ENCODE measurements around the gene BCL2L15. TPM values are rescaled to one million over a fixed set of nuclear protein-coding genes. Genes with fewer than 3 reads are reported as not detected.

Gene BCL2L15
- total and polyA plus RNA-seq, 4 donors = 0.04 to 0.70 (median 0.11) TPM

- Histone ChIP-seq H3K36me3 (ENCODE audit: control insufficient read depth in 4 of 4, insufficient read depth in 3 of 4, low read depth in 1 of 4, low read length in 3 of 4) (no peaks in the 10 kb centered on the region), H3K9me3 (ENCODE audit: control insufficient read depth in 4 of 4, low read length in 3 of 4) (no peaks in the 10 kb centered on the region), H3K9ac (ENCODE audit: low read depth in 1 of 2, low read length in 2 of 2) (no peak overlapping the region), H3K4me1 (ENCODE audit: control insufficient read depth in 4 of 4, insufficient read depth in 4 of 4, low read length in 3 of 4) (no peaks in the 10 kb centered on the region), H3K27ac (ENCODE audit: low read depth in 1 of 2, low read length in 2 of 2) (no peak overlapping the region), H3K27me3 (ENCODE audit: control insufficient read depth in 4 of 4, insufficient read depth in 4 of 4, low read length in 3 of 4) (no peaks in the 10 kb centered on the region), H3K4me3 (ENCODE audit: low read depth in 1 of 3, low read length in 3 of 3) (no peak overlapping the region)
- DNase-seq (ENCODE audit: low spot score) = no peak
- TF ChIP-seq CTCF (IDR thresholded peaks at IDR 0.05; ENCODE audit: low read depth, low read length, missing input control) = no peak
- TF ChIP-seq, protein P1, sequence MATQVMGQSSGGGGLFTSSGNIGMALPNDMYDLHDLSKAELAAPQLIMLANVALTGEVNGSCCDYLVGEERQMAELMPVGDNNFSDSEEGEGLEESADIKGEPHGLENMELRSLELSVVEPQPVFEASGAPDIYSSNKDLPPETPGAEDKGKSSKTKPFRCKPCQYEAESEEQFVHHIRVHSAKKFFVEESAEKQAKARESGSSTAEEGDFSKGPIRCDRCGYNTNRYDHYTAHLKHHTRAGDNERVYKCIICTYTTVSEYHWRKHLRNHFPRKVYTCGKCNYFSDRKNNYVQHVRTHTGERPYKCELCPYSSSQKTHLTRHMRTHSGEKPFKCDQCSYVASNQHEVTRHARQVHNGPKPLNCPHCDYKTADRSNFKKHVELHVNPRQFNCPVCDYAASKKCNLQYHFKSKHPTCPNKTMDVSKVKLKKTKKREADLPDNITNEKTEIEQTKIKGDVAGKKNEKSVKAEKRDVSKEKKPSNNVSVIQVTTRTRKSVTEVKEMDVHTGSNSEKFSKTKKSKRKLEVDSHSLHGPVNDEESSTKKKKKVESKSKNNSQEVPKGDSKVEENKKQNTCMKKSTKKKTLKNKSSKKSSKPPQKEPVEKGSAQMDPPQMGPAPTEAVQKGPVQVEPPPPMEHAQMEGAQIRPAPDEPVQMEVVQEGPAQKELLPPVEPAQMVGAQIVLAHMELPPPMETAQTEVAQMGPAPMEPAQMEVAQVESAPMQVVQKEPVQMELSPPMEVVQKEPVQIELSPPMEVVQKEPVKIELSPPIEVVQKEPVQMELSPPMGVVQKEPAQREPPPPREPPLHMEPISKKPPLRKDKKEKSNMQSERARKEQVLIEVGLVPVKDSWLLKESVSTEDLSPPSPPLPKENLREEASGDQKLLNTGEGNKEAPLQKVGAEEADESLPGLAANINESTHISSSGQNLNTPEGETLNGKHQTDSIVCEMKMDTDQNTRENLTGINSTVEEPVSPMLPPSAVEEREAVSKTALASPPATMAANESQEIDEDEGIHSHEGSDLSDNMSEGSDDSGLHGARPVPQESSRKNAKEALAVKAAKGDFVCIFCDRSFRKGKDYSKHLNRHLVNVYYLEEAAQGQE (IDR thresholded peaks at IDR 0.05) = no peak
- TF ChIP-seq JUND (IDR thresholded peaks at IDR 0.05) = no peak
- no peak for TF ChIP-seq TAF1 (conservative IDR thresholded peaks at IDR 0.05)
- TF ChIP-seq HNF4G (IDR thresholded peaks at IDR 0.05) = no peak
- no peak for TF ChIP-seq HNF4A (conservative IDR thresholded peaks at IDR 0.05)
- no peak for TF ChIP-seq FOXA2 (IDR thresholded peaks at IDR 0.05)
- no peak for TF ChIP-seq NR2F2 (IDR thresholded peaks at IDR 0.05)
- no peak for TF ChIP-seq YY1 (IDR thresholded peaks at IDR 0.05)
- TF ChIP-seq FOXA1 (IDR thresholded peaks at IDR 0.05) = no peak
- TF ChIP-seq EGR1 (IDR thresholded peaks at IDR 0.05; ENCODE audit: low read depth in 2 of 2) = no peak
- TF ChIP-seq GABPA (IDR thresholded peaks at IDR 0.05 in 1 of 2, conservative IDR thresholded peaks at IDR 0.05 in 1 of 2) = no peak
- TF ChIP-seq RAD21 (IDR thresholded peaks at IDR 0.05) = no peak
- TF ChIP-seq RXRA (IDR thresholded peaks at IDR 0.05) = no peak
- TF ChIP-seq, protein P2, sequence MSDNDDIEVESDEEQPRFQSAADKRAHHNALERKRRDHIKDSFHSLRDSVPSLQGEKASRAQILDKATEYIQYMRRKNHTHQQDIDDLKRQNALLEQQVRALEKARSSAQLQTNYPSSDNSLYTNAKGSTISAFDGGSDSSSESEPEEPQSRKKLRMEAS (IDR thresholded peaks at IDR 0.05) = no peak
- no peak for TF ChIP-seq SP1 (IDR thresholded peaks at IDR 0.05)
- WGBS = 71% methylated on average over 3 of the region's 3 CpGs
Observed at GRCh38 chr1:113850127-113850796, 37.1 kb downstream of the BCL2L15 start.

DNA sequence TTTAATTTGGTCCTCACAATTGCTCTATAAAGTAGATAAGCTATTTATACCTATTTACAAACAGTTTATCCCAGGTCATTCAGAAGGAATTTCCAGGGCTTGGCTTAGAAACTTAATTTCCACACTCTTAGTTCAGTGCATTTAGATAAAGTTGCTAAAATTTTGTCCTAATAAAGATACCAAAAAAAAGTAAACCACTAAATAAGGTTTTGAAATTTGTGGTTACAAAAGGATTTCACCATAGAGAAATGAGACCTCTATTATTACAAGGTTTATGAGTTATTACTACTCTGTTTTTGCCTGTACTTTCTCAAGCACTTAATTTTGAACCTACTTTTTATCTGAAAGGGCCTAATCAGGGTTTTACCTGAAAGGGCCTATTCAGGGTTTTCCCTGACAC is 38.3 kb downstream of the BCL2L15 start:
- no peak for TF ChIP-seq YY1 (IDR thresholded peaks at IDR 0.05)
- TF ChIP-seq CTCF (IDR thresholded peaks at IDR 0.05; ENCODE audit: low read depth, low read length, missing input control) = no peak
- no peak for TF ChIP-seq SP1 (IDR thresholded peaks at IDR 0.05)
- no peak for TF ChIP-seq HNF4G (IDR thresholded peaks at IDR 0.05)
- TF ChIP-seq EGR1 (IDR thresholded peaks at IDR 0.05; ENCODE audit: low read depth in 2 of 2) = no peak
- no peak for TF ChIP-seq ZBTB33 (IDR thresholded peaks at IDR 0.05)
- no peak for TF ChIP-seq JUND (IDR thresholded peaks at IDR 0.05)
- TF ChIP-seq HNF4A (conservative IDR thresholded peaks at IDR 0.05) = no peak
- no peaks in the 10 kb centered on the region for H3K4me1 ChIP-seq (ENCODE audit: control insufficient read depth in 4 of 4, insufficient read depth in 4 of 4, low read length in 3 of 4)
- H3K27ac ChIP-seq (ENCODE audit: low read depth in 1 of 2, low read length in 2 of 2) = no peak overlapping the region
- H3K9me3 ChIP-seq (ENCODE audit: control insufficient read depth in 4 of 4, low read length in 3 of 4) = no peaks in the 10 kb centered on the region
- H3K36me3 ChIP-seq (ENCODE audit: control insufficient read depth in 4 of 4, insufficient read depth in 3 of 4, low read depth in 1 of 4, low read length in 3 of 4) = no peaks in the 10 kb centered on the region
- H3K9ac ChIP-seq (ENCODE audit: low read depth in 1 of 2, low read length in 2 of 2) = no peak overlapping the region
- H3K4me3 ChIP-seq (ENCODE audit: low read depth in 1 of 3, low read length in 3 of 3) = no peak overlapping the region
- no peaks in the 10 kb centered on the region for H3K27me3 ChIP-seq (ENCODE audit: control insufficient read depth in 4 of 4, insufficient read depth in 4 of 4, low read length in 3 of 4)
- no peak for DNase-seq (ENCODE audit: low spot score)

All from liver (tissue), 9 donors.